GM19467 (cell line): ENCODE measurements around the gene PSMD14.

ENCODE experiments used
- ATAC-seq: cut with Tn5 transposase; IDR thresholded peaks from one replicate; pipeline ENCODE4 v1.9.1; 2021; ENCODE audit warnings: mild to moderate bottlenecking, moderate library complexity; ENCODE audit not compliant: unreplicated experiment

PSMD14 gene

GRCh38 chr2:161438598-161438997 lies 130.4 kb downstream of the PSMD14 start:
- no peak for ATAC-seq

- no peak for ATAC-seq
Observed at GRCh38 chr2:161445097-161445496, 136.9 kb downstream of the PSMD14 start.

- ATAC-seq = no peak
Observed at GRCh38 chr2:161448431-161448830, 140.2 kb downstream of the PSMD14 start.
